A549 (cell line): ENCODE data around the gene TRIP6. TPM values are rescaled to one million over a fixed set of nuclear protein-coding genes. Genes with fewer than 3 reads are reported as not detected.
"Not testable (repeated sequence)": the region's sequence is repeated elsewhere in the genome, so short reads cannot be mapped to it uniquely, and the experiment has no call there.

Experiments
- ATAC-seq, 2 experiments: fragments of 200-7000 bp in 1 of 2; fragments of >200 bp in 1 of 2; cut with Nextera tagmentation in 1 of 2; cut with Tn5 transposase in 1 of 2; 3 replicates each; pipeline versions ENCODE4 v1.8.0 to v1.9.1; 2018 to 2020; ENCODE audit warnings: mild to moderate bottlenecking in 1 of 2, moderate library complexity in 1 of 2
- CTCF ChIA-PET: fragments of 300-600 bp; sonication (Branson Sonifier 250); formaldehyde crosslinking; extraction: SDS; loops from one replicate; lab custom pipeline; 2021; ENCODE audit warnings: antibody characterized with exemption, inconsistent platforms; lab: Yijun Ruan, JAX
- POLR2A ChIA-PET: fragments of 350-600 bp; formaldehyde crosslinking; extraction: SDS; loops from one replicate; lab custom pipeline; 2021; ENCODE audit warnings: antibody characterized with exemption, inconsistent platforms; lab: Yijun Ruan, JAX
- DNase-seq, 2 experiments: peaks; one replicate each; pipeline versions ENCODE4 v3.0.0 to v3.0.0-alpha.2; 2011 to 2016; ENCODE audit warnings: low read depth in 1 of 2, low spot score in 1 of 2
- FAIRE-seq: peaks from 2 replicates; lab custom pipeline; 2011; peaks lifted over from hg19 to GRCh38; lab: Jason Lieb, UNC
- H3K27ac ChIP-seq, 2 experiments: fragments of >200 bp; sonication (Bioruptor Twin); formaldehyde crosslinking; 3 replicates each; pipeline ENCODE4 v1.5.1; 2016 to 2017
- H3K4me1 ChIP-seq: fragments of >200 bp; sonication (Bioruptor Twin); formaldehyde crosslinking; 3 replicates; pipeline ENCODE4 v1.6.1; 2016
- H3K4me2 ChIP-seq: fragments of >200 bp; sonication (Bioruptor Twin); formaldehyde crosslinking; 3 replicates; pipeline ENCODE4 v1.6.1; 2016
- H3K4me3 ChIP-seq: fragments of >200 bp; sonication (Bioruptor Twin); formaldehyde crosslinking; 3 replicates; pipeline ENCODE4 v1.5.1; 2016
- H3K9me3 ChIP-seq: fragments of >200 bp; sonication (Bioruptor Twin); formaldehyde crosslinking; 3 replicates; pipeline ENCODE4 v1.6.1; 2016
- BHLHE40 ChIP-seq: IDR thresholded peaks from 2 replicates; pipeline ENCODE4 v1.6.1; 2012; ENCODE audit warnings: low read depth, low read length, inconsistent platforms
- HMGXB4 ChIP-seq: fragments of 250-450 bp; sonication (Bioruptor Pico); IDR thresholded peaks from 2 replicates; pipeline ENCODE4 v1.5.0; 2021; ENCODE audit warnings: mild to moderate bottlenecking, moderate library complexity, borderline replicate concordance
- HOXB5 ChIP-seq: fragments of 250-450 bp; sonication (Bioruptor Pico); IDR thresholded peaks from 2 replicates; pipeline ENCODE4 v1.5.0; 2020; ENCODE audit warnings: mild to moderate bottlenecking, moderate library complexity
- MAFK ChIP-seq: fragments of 450-650 bp; IDR thresholded peaks from 2 replicates; pipeline ENCODE4 v1.6.1; 2014; ENCODE audit not compliant: partially characterized antibody
- WGBS: methylation state at CpG from one replicate; pipeline ENCODE4 v1.1.6; 2017; ENCODE audit errors: missing lambda C conversion rate; 5-methylcytosine and 5-hydroxymethylcytosine counted together
- polyA plus RNA-seq, 4 experiments: library from polyadenylated mRNA; depleted of rRNA in 3 of 4; stranded (reverse); fragments of >200 nt; fragmentation: RNase III in 1 of 4; extraction: RNeasy Plus Mini Kit Qiagen cat#74134 plus additional on column Dnase treatment in 1 of 4; gene quantifications; 2 replicates in 3 of 4; 3 replicates in 1 of 4; pipeline ENCODE4 v1.2.3, GENCODE V29; 2011 to 2017
- small RNA-seq, 6 experiments: library from RNA; depleted of rRNA; stranded (forward); fragments of <200 nt; gene quantifications; one replicate each; pipeline ENCODE3, GENCODE V24; 2012

Gene TRIP6
- polyA plus RNA-seq, 2 of the 4 experiments (the other 2 are of a cell fraction) = 18.0 to 38.5 TPM

- H3K9me3 ChIP-seq, FAIRE-seq, ATAC-seq, DNase-seq: not testable (repeated sequence)
- WGBS = 64% methylated on average over 9 of the region's 9 CpGs
- peak; percentile 23 for TF ChIP-seq MAFK
- TF ChIP-seq, all 56 proteins: peak for 1; not testable (repeated sequence) for 55
- H3K4me1 ChIP-seq, H3K4me3 ChIP-seq, H3K4me2 ChIP-seq, H3K27ac ChIP-seq, POLR2A ChIA-PET: not testable (repeated sequence)
- CTCF ChIA-PET = interaction anchor here (0.8 to 1.7 kb wide), 4 partner anchors 13 to 158 kb away, joined by 3 to 9 read pairs (median 3); no protein-coding TSS in a partner anchor
Measured at GRCh38 chr7:100919779-100920437, 52.7 kb downstream of the TRIP6 start.

- no peak for DNase-seq
- no peak for FAIRE-seq
- Histone ChIP-seq H3K9me3 (no peaks in the 10 kb centered on the region), H3K27ac (no peak overlapping the region), H3K4me2 (no peak overlapping the region), H3K4me3 (no peak overlapping the region), H3K4me1 (no peaks in the 10 kb centered on the region)
- ChIA-PET CTCF (interaction anchor here (0.7 to 1.7 kb wide), 6 partner anchors 12 to 394 kb away, joined by 3 to 9 read pairs (median 4); partner anchors contain the start of gene SLC12A9), POLR2A (no interaction called here)
- TF ChIP-seq BHLHE40 (no peak), HMGXB4 (CRISPR knock-in tag) (no peak), HOXB5 (no peak)
- ATAC-seq = no peak
Measured at GRCh38 chr7:100921039-100921438, 53.9 kb downstream of the TRIP6 start.

Small RNAs within 50 kb of the gene (small RNA-seq; reads per million reads assigned to genes)
- gene RN7SL549P (0 reads per million in 6 experiments), gene RN7SL750P (0 to 0.52 (median 0) reads per million in 6 experiments)

Other genes starting within 250 kb of the TRIP6 start
- gene TFR2, start 225.8 kb upstream of the TRIP6 start, polyA plus RNA-seq (2011; rRNA removed) = 1.1 and 1.3 TPM in 2 replicates
- gene TFR2, start 225.8 kb upstream of the TRIP6 start, polyA plus RNA-seq (2017; fragmentation: RNase III; extraction: RNeasy Plus Mini Kit Qiagen cat#74134 plus additional on column Dnase treatment) = 2.5 to 3.1 TPM (median 3.0 TPM) in 3 replicates
- not detected in 2 replicates for gene ACTL6B, start 210.9 kb upstream of the TRIP6 start, polyA plus RNA-seq (2011; rRNA removed)
- not detected in 3 replicates for gene ACTL6B, start 210.9 kb upstream of the TRIP6 start, polyA plus RNA-seq (2017; fragmentation: RNase III; extraction: RNeasy Plus Mini Kit Qiagen cat#74134 plus additional on column Dnase treatment)
- 50.8 and 67.2 TPM in 2 replicates for gene GNB2, start 193.6 kb upstream of the TRIP6 start, polyA plus RNA-seq (2011; rRNA removed)
- 156 to 169 TPM (median 163 TPM) in 3 replicates for gene GNB2, start 193.6 kb upstream of the TRIP6 start, polyA plus RNA-seq (2017; fragmentation: RNase III; extraction: RNeasy Plus Mini Kit Qiagen cat#74134 plus additional on column Dnase treatment)
- gene GIGYF1, start 173.1 kb upstream of the TRIP6 start, polyA plus RNA-seq (2011; rRNA removed) = 5.1 and 5.8 TPM in 2 replicates
- 15.0 to 20.5 TPM (median 18.9 TPM) in 3 replicates for gene GIGYF1, start 173.1 kb upstream of the TRIP6 start, polyA plus RNA-seq (2017; fragmentation: RNase III; extraction: RNeasy Plus Mini Kit Qiagen cat#74134 plus additional on column Dnase treatment)
- gene POP7, start 161.3 kb upstream of the TRIP6 start, polyA plus RNA-seq (2011; rRNA removed) = 29.5 and 37.3 TPM in 2 replicates
- gene POP7, start 161.3 kb upstream of the TRIP6 start, polyA plus RNA-seq (2017; fragmentation: RNase III; extraction: RNeasy Plus Mini Kit Qiagen cat#74134 plus additional on column Dnase treatment) = 72.3 to 77.4 TPM (median 74.8 TPM) in 3 replicates
- not detected in 2 replicates for gene EPO, start 146.9 kb upstream of the TRIP6 start, polyA plus RNA-seq (2011; rRNA removed)
- not detected in 3 replicates for gene EPO, start 146.9 kb upstream of the TRIP6 start, polyA plus RNA-seq (2017; fragmentation: RNase III; extraction: RNeasy Plus Mini Kit Qiagen cat#74134 plus additional on column Dnase treatment)
- gene ZAN, start 133.8 kb upstream of the TRIP6 start, polyA plus RNA-seq (2011; rRNA removed) = not detected in 2 replicates
- gene ZAN, start 133.8 kb upstream of the TRIP6 start, polyA plus RNA-seq (2017; fragmentation: RNase III; extraction: RNeasy Plus Mini Kit Qiagen cat#74134 plus additional on column Dnase treatment) = not detected in 3 replicates
- 37.8 and 40.5 TPM in 2 replicates for gene EPHB4, start 39.9 kb upstream of the TRIP6 start, polyA plus RNA-seq (2011; rRNA removed)
- gene EPHB4, start 39.9 kb upstream of the TRIP6 start, polyA plus RNA-seq (2017; fragmentation: RNase III; extraction: RNeasy Plus Mini Kit Qiagen cat#74134 plus additional on column Dnase treatment) = 25.7 to 32.9 TPM (median 30.4 TPM) in 3 replicates
- 6.2 and 7.0 TPM in 2 replicates for gene SLC12A9, start 14.7 kb upstream of the TRIP6 start, polyA plus RNA-seq (2011; rRNA removed)
- gene SLC12A9, start 14.7 kb upstream of the TRIP6 start, polyA plus RNA-seq (2017; fragmentation: RNase III; extraction: RNeasy Plus Mini Kit Qiagen cat#74134 plus additional on column Dnase treatment) = 12.1 to 14.3 TPM (median 13.4 TPM) in 3 replicates
- gene SRRT, start 7.7 kb downstream of the TRIP6 start, polyA plus RNA-seq (2011; rRNA removed) = 49.9 and 52.2 TPM in 2 replicates
- gene SRRT, start 7.7 kb downstream of the TRIP6 start, polyA plus RNA-seq (2017; fragmentation: RNase III; extraction: RNeasy Plus Mini Kit Qiagen cat#74134 plus additional on column Dnase treatment) = 153 to 194 TPM (median 182 TPM) in 3 replicates
- gene UFSP1, start 22.3 kb downstream of the TRIP6 start, polyA plus RNA-seq (2011; rRNA removed) = 1.1 and 1.9 TPM in 2 replicates
- gene UFSP1, start 22.3 kb downstream of the TRIP6 start, polyA plus RNA-seq (2017; fragmentation: RNase III; extraction: RNeasy Plus Mini Kit Qiagen cat#74134 plus additional on column Dnase treatment) = 6.1 to 7.1 TPM (median 6.9 TPM) in 3 replicates
- gene ACHE, start 28.5 kb downstream of the TRIP6 start, polyA plus RNA-seq (2011; rRNA removed) = 0.17 and 0.26 TPM in 2 replicates
- gene ACHE, start 28.5 kb downstream of the TRIP6 start, polyA plus RNA-seq (2017; fragmentation: RNase III; extraction: RNeasy Plus Mini Kit Qiagen cat#74134 plus additional on column Dnase treatment) = 0.62 to 0.92 TPM (median 0.69 TPM) in 3 replicates
- 4.0 and 4.4 TPM in 2 replicates for gene MUC3A, start 82.1 kb downstream of the TRIP6 start, polyA plus RNA-seq (2011; rRNA removed)
- 6.9 to 8.1 TPM (median 7.3 TPM) in 3 replicates for gene MUC3A, start 82.1 kb downstream of the TRIP6 start, polyA plus RNA-seq (2017; fragmentation: RNase III; extraction: RNeasy Plus Mini Kit Qiagen cat#74134 plus additional on column Dnase treatment)
- 1.2 and 1.8 TPM in 2 replicates for gene MUC12, start 102.2 kb downstream of the TRIP6 start, polyA plus RNA-seq (2011; rRNA removed)
- gene MUC12, start 102.2 kb downstream of the TRIP6 start, polyA plus RNA-seq (2017; fragmentation: RNase III; extraction: RNeasy Plus Mini Kit Qiagen cat#74134 plus additional on column Dnase treatment) = 2.0 to 2.7 TPM (median 2.4 TPM) in 3 replicates
- gene MUC17, start 152.7 kb downstream of the TRIP6 start, polyA plus RNA-seq (2011; rRNA removed) = 0.01 and 0.03 TPM in 2 replicates
- not detected in 3 replicates for gene MUC17, start 152.7 kb downstream of the TRIP6 start, polyA plus RNA-seq (2017; fragmentation: RNase III; extraction: RNeasy Plus Mini Kit Qiagen cat#74134 plus additional on column Dnase treatment)
- 3.9 and 5.2 TPM in 2 replicates for gene TRIM56, start 218.1 kb downstream of the TRIP6 start, polyA plus RNA-seq (2011; rRNA removed)
- 15.6 to 17.8 TPM (median 16.5 TPM) in 3 replicates for gene TRIM56, start 218.1 kb downstream of the TRIP6 start, polyA plus RNA-seq (2017; fragmentation: RNase III; extraction: RNeasy Plus Mini Kit Qiagen cat#74134 plus additional on column Dnase treatment)